SK-N-MC (cell line): ENCODE measurements around the gene SLC66A1.
"Not testable (repeated sequence)": the region's sequence is repeated elsewhere in the genome, so short reads cannot be mapped to it uniquely, and the experiment has no call there.

Source experiments
- DNase-seq: peaks from one replicate; pipeline ENCODE4 v3.0.0-alpha.2; 2011; ENCODE audit warnings: low read depth, low spot score
- H3K27ac ChIP-seq: fragments of 200-600 bp; sonication (generic); 2 replicates; pipeline ENCODE4 v1.5.1; 2016; ENCODE audit warnings: mixed run types
- H3K36me3 ChIP-seq: fragments of 200-600 bp; sonication (generic); 2 replicates; pipeline ENCODE4 v1.6.1; 2017; ENCODE audit warnings: antibody characterized with exemption, low read length, mixed read lengths; ENCODE audit not compliant: insufficient read depth
- H3K4me3 ChIP-seq: fragments of 200-600 bp; sonication (generic); 2 replicates; pipeline ENCODE4 v1.5.1; 2016
- H3K9ac ChIP-seq: fragments of 200-600 bp; sonication (generic); 2 replicates; pipeline ENCODE4 v1.8.0; 2017; ENCODE audit warnings: mixed run types, mixed read lengths; ENCODE audit not compliant: insufficient read length
- H3K9me3 ChIP-seq: fragments of 200-600 bp; sonication (generic); 2 replicates; pipeline ENCODE4 v1.6.1; 2017; ENCODE audit warnings: low read depth, mild to moderate bottlenecking, antibody characterized with exemption, low read length, moderate library complexity, mixed read lengths
- EZH2 ChIP-seq: fragments of 200-600 bp; sonication (generic); IDR thresholded peaks from one replicate; pipeline ENCODE4 v1.6.1; 2017; ENCODE audit warnings: antibody characterized with exemption
- FOXP2 ChIP-seq: optimal IDR thresholded peaks from 2 replicates; pipeline ENCODE3; 2011; ENCODE audit warnings: mild to moderate bottlenecking, moderate library complexity; ENCODE audit not compliant: insufficient read depth; ENCODE audit errors: extremely low read length, control extremely low read depth
- POLR2AphosphoS5 ChIP-seq: IDR thresholded peaks from 2 replicates; pipeline ENCODE4 v1.6.1; 2012; ENCODE audit warnings: mild to moderate bottlenecking, low read depth, low read length, borderline replicate concordance

The SLC66A1 gene

DNA sequence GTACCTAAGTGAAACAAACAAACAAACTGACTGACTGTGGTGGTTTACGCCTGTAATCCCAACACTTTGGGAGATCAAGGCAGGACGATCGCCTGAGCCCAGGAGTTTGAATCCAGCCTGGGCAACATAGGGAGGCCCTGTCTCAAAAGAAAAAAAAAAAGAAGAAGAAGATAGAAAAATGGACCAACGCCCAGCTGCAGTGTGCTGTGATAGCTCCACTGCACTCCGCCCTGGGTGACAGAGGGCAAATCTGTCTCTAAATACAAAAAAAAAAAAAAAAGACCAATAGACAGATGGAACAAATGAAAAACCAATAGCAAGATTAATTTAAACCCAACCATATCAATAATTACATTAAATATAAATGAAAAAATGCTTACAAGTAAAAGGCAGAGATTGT, 37.5 kb upstream of the SLC66A1 start:
- Histone ChIP-seq H3K27ac (no peak overlapping the region), H3K9me3 (no peaks in the 10 kb centered on the region), H3K9ac (no peak overlapping the region), H3K4me3 (no peak overlapping the region), H3K36me3 (no peaks in the 10 kb centered on the region)
- TF ChIP-seq POLR2AphosphoS5 (no peak), EZH2 (no peak), FOXP2 (no peak)
- no peak for DNase-seq

DNA sequence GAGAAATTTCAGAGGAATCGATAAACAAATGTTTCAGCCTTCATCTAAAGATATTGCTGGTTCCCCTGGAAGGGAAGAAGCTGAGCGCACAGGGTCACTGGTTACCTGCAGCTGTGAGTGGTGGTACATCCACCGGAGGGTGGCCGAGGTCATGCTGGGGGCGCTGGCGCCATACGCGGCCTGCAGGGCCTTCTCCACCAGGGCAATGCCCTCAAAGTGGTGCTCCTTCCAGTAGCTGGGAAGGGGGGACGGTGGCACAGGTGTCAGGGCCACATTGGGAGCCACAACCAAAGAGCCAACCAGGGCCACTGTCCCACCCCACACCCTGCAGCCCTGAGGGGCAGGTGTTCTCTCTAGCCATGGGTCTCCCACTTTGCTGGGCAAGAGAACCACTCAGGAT, 28.2 kb upstream of the SLC66A1 start:
- H3K9me3 ChIP-seq = no peaks in the 10 kb centered on the region
- H3K9ac ChIP-seq = no peak overlapping the region
- DNase-seq = no peak
- TF ChIP-seq POLR2AphosphoS5 (no peak), FOXP2 (no peak), EZH2 (no peak)
- no peaks in the 10 kb centered on the region; the same call in 1 of the 2 replicates for H3K36me3 ChIP-seq
- no peak overlapping the region for H3K27ac ChIP-seq
- H3K4me3 ChIP-seq = no peak overlapping the region

DNA sequence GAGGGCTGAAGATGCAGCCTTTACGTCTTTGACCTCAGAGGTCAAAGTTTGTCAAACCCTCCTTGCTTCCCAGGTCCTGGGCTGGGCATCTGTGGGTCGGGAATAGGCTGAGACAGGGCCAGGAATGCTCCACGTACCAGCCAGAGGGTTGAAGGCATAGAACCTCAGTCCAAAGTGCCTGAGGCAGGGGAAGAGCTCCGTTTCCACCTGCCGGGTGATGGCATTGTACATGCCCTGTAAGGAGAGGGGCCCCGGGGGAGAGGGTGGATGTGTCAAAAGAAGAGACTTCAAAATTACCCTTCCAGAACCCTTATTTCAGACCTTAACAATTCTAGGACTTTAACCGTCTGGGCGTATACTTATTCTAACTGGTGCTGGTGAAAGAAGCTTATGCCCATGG, 27.2 kb upstream of the SLC66A1 start:
- H3K36me3 ChIP-seq = no peaks in the 10 kb centered on the region; the same call in 1 of the 2 replicates
- H3K27ac ChIP-seq = no peak overlapping the region
- H3K4me3 ChIP-seq = no peak overlapping the region
- TF ChIP-seq FOXP2 (no peak), EZH2 (no peak), POLR2AphosphoS5 (no peak)
- H3K9ac ChIP-seq = no peak overlapping the region
- no peaks in the 10 kb centered on the region for H3K9me3 ChIP-seq
- DNase-seq = no peak

DNA sequence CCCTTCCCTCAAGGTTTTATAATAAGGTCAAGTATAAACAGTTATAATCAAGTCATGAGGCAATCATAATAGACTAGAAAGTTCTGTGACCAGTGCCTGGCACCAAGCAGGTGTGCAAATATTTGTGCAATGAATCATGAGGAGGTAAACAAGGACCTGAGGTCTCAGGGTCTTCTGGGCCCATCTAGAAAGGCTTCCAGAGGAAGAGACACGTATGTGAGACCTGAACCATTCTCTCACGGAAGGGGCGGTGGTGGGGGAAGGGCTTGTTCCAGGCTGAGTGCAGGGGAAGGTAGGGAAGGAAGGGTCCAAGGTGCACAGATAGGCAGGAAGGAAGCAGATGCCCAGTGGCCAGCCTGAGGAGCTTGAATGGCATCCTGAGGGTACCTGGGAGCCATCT, 26.8 kb upstream of the SLC66A1 start:
- DNase-seq, H3K9me3 ChIP-seq, H3K9ac ChIP-seq, H3K27ac ChIP-seq, H3K36me3 ChIP-seq, H3K4me3 ChIP-seq: not testable (repeated sequence)

DNA sequence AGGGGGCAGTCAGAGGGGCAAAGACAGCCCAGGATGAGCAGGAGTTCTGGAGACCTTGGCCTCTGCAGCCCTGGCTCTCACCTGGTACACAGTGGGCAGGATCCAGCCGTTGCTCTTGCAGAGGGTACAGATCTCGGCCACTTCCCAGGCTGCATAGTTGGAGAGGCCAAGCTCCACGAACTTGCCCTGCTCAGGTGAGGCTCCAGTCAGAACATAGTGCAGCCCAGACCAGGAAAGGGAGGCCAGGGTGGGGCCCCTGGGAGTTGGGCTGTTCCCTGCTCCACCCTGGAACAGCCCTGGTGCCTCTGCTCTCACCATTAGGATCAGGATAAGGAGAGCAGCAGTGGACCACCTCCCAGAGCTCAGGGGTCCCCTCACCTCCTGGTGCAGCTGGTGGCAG, 26.3 kb upstream of the SLC66A1 start:
- DNase-seq, H3K27ac ChIP-seq: not testable (repeated sequence)

DNA sequence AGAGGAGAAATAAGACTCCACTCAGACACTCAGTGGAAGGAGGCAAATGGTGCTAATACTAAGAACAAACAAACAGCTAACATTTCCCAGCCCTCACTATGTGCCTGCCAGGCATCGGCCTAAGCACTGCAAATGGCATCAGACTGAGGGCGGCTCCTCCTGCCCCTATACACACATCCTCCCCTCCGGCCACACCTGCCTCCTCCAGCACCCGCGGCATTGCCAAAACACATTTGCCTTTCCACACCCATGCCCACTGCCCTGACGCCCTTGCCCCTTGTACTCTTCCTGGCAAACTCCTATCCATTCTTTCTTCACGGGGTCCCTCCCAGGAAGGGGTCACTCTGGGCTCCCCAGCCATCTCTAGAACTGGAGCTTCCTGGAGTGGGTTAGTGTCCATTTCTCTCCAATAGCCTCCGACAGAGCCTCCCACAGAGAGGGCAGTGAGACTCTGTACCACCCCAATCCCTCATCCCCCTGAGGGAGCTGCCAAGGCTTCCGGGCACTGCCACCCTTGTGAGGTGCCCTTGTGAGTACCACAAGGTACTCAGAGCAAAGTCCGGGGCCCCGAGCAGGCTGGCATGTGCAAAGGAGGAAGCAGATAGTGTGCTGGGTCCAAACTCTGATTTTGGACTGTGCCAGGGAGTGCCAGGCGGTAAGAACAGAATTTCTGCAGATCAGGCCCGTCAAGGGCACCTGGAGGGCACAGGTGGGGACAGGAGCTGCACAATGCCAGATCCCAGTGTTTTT, 24.5 kb upstream of the SLC66A1 start:
- Histone ChIP-seq H3K9ac (no peak overlapping the region), H3K36me3 (no peaks in the 10 kb centered on the region; the same call in 1 of the 2 replicates), H3K27ac (no peak overlapping the region), H3K4me3 (no peak overlapping the region), H3K9me3 (no peaks in the 10 kb centered on the region)
- TF ChIP-seq FOXP2 (no peak), POLR2AphosphoS5 (no peak), EZH2 (no peak)
- no peak for DNase-seq

More for the DNA sequence above, 26.3 kb upstream of the SLC66A1 start:
- H3K36me3 ChIP-seq, H3K9me3 ChIP-seq, H3K9ac ChIP-seq, H3K4me3 ChIP-seq: not testable (repeated sequence)

DNA sequence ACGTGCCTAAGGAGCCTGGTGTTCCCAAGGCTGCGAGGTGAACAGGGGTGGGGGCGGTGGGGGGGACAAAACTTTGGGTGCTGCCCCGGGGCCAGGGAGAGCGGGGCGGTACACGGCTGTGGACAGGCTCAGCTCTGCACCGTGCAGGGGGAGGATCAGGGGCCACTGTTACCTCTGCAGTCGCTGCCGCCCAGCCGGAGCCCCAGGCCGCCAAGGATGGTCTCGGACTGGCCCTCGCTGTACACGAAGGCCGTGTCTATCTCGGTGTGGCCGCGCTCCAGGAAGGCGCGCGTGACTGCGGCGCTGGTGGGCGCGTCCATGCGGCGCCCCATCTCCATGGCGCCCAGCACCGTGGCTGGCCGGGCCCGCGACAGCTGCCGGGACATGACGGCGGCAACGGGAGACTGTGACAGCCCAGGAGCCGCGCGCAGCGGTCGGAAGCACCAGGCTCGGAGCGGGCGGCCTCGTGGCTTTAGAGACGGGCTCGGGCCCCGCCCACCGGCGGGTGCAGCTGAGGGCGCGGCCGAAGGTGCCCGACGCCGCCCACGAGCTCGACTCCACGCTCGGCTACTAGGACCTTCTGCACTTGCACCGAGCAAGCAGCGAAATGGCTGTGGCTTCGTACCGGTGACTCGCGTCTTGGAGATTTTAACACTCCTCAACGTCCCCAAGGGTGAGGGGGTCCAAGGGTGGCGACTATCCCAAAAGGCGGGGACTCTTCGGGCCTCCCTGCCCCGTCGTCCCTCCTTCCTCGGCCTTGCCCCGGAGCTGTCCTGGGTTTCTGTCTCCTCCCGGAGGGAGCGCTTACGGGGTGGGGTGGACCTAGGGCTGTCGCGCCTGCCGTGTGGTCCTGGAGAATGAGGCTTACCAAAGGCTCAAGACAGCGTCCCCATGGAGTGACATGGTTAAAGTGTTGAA, 23.5 kb upstream of the SLC66A1 start, which contains the start of gene AKR7A3:
Gene AKR7A3 (minus strand): TSS at position 447 of the 918 bp plus-strand sequence. CDS start 61 bp downstream, at position 386.
- not testable (repeated sequence) for H3K36me3 ChIP-seq, DNase-seq, H3K9ac ChIP-seq, H3K27ac ChIP-seq, H3K4me3 ChIP-seq, H3K9me3 ChIP-seq

DNA sequence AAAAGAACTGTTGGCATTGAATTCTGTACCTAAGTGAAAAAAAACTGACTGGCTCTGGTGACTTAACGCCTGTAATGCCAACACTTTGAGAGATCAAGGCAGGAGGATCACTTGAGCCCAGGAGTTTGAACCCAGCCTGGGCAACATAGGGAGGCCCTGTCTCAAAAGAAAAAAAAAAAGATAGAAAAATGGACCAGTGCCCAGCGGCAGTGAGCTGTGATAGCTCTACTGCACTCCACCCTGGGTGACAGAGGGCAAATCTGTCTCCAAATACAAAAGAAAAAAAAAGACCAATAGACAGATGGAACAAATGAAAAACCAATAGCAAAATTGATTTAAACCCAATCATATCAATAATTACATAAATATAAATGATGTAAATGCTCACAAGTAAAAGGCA, 22.9 kb upstream of the SLC66A1 start:
- Histone ChIP-seq H3K9ac (no peak overlapping the region), H3K9me3 (no peaks in the 10 kb centered on the region), H3K36me3 (no peaks in the 10 kb centered on the region; the same call in 1 of the 2 replicates), H3K4me3 (no peak overlapping the region), H3K27ac (no peak overlapping the region)
- DNase-seq = no peak
- TF ChIP-seq POLR2AphosphoS5 (no peak), FOXP2 (no peak), EZH2 (no peak)

DNA sequence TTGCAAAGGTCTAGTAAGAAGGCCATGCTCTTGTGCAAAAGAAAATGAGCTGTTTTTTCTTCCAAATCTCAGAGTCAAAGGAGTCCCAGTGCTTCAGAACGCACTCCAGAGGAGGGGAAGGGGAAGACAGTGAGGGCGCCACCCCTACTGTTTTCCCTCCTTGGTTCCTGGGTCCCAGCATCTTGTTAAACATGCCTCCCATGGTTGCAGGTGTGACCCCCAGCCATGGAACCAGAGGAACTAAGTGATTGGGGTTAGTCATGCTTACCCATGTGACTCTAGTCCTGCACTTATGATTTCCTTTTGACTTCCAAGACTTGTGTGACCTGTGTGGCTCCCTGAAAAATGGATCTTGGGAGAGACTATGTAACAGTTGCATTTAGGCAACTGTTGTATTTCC, 17.5 kb upstream of the SLC66A1 start:
- Histone ChIP-seq H3K9ac (no peak overlapping the region), H3K9me3 (no peaks in the 10 kb centered on the region), H3K4me3 (no peak overlapping the region), H3K36me3 (peaks cover 11% of the 10 kb centered on the region), H3K27ac (no peak overlapping the region)
- TF ChIP-seq FOXP2 (no peak), EZH2 (no peak), POLR2AphosphoS5 (no peak)
- DNase-seq = no peak
